H4 (cell line): ENCODE measurements around the gene RPS27L. TPM values are rescaled to one million over a fixed set of nuclear protein-coding genes. Genes with fewer than 3 reads are reported as not detected.

Experiments
- DNase-seq: peaks from one replicate; pipeline ENCODE4 v3.0.0-alpha.2; 2015; ENCODE audit warnings: low spot score
- total RNA-seq: library from RNA; depleted of rRNA; stranded (reverse); fragments of >200 nt; shearing (Covaris generic); gene quantifications from 2 replicates; pipeline ENCODE4 v1.2.3, GENCODE V29; 2014; rRNA removed

Gene RPS27L
- total RNA-seq = 73.3 and 148 TPM in 2 replicates

DNA sequence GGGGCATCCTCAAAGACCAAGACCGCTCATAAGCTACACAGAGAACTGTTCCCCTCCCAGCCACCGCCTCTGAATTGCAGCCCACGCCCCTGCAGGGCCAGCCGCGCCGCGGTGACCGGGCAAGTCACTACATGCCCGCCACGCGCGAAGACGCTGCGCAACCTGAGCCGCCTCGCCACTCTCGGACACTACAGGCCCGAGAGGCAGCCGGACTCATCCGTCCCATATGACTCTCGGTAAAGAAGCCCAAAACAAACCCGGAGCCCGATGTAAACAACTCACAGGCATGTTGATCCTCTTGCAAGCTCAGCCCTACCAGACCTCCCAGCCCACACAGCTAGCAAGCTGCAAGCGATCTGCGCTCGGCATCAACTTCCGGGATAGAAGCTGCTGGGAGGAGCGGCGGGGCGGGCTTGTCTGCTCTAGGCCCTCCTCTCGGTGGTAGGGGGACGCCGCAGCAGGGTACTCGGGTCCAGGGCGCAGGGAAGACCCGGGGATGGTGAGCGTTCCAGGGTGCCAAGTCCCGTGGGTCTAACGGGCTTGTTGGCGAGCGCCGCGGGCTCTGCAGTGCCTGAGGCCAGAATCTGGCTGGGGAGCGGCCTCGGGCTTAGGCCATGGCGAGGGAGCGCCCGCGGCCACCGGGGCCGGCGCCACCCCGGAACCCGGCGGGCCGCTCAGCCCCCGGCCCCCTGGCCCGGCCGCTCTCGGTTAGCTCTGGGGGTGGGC, at the start of gene RPS27L:
TSS of gene RPS27L (minus strand) at position 360 of the 726 bp plus-strand sequence. CDS start at position 288, 72 bp downstream.
- peak; percentile 93 for DNase-seq

DNA sequence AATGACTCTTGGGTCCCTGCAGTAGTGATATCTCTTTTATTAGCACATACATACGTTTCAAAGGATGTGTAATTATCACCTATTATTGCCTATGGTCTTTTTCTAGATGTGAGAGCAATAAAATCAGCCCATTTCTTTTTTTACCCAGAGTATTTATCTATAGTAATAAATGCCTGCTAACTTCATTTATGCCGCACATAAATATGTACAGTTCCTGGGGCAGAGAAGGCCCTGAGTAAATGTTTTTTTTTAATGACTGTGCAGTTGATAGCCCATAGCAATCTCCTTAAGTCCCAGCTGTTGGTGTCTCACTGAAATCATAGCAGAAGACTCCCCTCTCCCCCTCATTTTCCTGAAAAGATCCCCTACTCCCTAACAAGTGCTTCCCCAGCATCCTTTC, 48.8 kb upstream of the RPS27L start:
- DNase-seq = no peak

DNA sequence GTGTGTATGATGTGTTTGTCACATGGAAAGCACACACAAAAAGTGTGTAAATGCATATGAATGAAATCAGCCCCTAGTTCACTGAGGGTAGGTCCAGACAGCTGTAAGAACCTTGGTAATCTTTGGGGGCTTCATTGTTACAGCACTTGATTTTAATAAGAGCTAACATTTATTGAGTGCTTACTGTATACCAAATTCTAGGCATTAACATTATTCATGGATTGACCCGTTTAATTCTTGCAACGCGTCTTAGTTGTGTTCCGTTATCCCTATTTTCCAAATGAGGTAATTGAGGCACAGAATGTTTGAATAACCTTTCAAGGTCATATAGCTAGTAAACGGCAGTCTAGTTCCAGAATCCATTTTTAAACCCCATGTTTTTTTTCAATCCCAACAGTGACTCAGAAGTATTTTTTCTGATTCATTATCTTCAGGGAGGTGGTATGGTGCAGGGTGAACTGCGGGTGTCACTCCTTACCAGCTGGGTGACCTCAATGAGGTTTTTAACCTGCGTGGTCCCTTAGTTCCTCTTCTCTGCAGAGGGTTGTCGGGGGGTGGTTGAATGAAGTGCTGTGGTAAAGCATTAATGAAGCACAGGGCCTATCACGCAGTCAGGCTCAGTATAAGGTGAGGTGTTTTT, 46.3 kb upstream of the RPS27L start:
- DNase-seq = no peak

GRCh38 chr15:63202861-63203260, 45.6 kb upstream of the RPS27L start:
- DNase-seq = no peak

- DNase-seq = no peak
These were observed 43.4 kb upstream of the RPS27L start for GRCh38 chr15:63200464-63201249.

- DNase-seq = peak; percentile 37
These were observed 41.3 kb upstream of the RPS27L start for GRCh38 chr15:63198371-63199250.

- DNase-seq = no peak
These were observed 40.3 kb upstream of the RPS27L start for GRCh38 chr15:63197626-63198025.

DNA sequence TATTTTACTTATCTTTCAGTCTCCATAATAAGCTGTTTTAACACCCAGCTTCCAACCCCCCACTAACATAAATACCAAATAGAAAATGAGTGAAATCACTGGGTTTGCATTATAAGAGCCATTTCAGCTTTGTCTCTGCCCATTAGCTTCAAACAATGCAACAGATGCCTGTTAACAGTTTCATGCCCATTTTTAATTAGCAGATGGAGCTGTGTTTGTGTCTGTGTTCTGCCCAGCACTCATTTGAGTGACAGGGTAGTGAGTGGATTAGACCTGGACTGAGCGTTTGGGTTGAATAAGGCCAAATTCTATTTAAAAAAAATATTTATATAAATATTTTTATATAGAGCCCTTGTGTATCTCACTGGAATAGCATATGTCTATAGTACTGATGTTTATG, 39.6 kb upstream of the RPS27L start:
- DNase-seq = no peak

- DNase-seq = no peak
These were observed 38.3 kb upstream of the RPS27L start for GRCh38 chr15:63195569-63196015.

DNA sequence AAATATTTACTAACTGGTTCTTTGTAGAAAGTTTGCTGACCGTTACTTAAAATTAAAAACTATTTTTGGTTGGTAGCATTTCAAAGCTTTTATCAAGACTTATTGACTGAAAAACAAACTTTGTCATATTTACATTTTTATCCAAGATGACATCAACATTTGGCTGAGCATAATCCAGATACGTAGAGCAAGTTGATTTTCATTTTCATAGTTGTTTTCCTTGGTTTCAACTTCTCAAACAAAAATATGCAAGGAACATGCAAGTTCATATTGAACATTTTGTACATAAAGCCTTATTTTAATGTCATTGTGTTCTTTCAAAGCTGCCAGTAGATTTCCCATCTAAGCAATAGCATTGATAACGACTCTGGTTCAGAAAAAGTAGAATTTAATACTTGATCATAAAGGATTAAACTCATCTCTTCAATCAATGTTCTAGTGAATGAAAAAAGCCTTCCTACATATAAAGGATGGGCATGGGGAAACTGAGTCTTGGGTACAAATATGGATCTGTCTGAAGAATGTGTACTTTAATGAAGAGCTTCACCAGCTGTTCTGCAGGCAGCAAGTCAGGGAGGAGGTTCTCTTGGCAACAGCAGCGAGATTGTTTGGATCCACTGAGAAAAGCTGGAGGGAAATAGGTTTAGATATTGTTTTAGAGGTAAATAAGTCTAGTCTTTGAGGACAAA, 37.7 kb upstream of the RPS27L start:
- DNase-seq = no peak

DNA sequence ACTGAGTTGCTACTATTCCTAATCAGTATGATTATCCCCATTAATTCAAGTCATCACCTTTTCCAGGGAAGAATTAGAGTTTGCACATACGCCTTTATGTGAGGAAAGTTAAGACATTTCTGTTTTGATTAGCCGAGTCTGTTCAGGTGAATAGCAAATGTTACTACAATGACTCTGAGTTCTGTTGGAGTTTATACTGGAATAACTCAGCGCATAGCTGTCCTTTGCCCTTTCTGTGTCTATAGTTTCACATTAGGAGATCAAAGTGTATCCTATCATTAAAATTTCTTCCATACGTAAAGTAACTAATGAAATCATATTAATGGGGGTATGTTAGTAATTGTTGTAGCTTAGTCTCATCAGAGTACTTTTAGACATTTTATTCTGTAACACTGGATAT, 37.0 kb upstream of the RPS27L start:
- DNase-seq = no peak

DNA sequence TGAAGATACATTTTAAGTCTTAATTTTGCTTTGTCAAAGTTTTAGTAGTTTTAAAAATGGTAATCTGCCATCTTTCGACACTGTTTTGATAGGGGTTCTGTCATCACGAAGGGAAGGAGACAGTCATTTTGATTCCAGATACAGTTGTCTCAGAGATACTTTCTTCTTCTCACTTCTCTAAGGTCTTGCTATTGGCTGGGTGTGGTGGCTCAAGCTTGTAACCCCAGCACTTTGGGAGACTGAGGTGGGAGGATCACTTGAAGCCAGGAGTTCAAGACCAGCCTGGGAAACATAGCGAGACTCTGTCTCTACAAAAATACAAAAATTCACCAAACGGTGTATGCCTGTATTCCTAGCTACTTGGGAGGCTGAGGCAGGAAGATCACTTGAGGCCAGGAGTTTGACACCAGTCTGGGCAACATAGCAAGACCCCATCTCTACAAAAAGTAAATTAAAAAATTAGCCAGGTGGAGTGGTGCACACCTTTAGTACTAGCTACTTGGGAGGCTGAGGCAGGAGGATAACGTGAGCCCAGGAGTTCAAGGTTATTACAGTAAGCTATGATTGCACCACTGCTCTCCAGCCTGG, 35.4 kb upstream of the RPS27L start:
- DNase-seq = no peak

DNA sequence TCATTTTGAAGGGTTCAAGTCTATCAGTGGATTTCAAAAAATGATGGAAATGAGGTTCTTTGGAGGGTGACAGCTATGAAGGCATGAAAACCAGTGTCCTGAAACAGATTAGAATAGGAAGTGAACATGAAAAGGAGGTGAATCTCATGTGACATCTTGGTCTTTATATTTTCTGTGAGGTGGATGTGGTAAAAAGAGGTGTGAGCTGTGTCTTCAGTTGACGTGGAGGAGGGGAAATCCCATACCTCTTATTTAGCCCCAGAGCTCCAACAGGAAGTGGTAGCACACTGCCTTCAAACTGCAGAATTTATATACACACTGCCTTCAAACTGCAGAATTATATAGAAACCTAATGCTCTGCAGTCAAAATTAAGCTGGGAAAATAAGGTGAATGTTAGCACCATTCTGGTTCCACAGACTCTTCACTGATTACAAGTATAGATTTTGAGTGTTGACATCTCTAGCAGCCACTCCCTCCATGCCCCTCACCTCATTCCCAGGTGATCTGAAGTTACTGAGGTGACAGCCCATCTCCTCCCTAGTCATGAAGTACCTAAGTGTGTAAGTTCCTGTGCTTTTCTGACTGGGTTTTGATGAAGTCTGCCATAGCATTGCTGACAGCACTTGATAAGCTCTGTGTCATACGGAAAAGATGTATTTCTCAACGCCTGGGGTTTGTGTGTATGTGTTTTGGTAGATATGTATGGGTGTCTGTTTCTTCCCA, 34.8 kb upstream of the RPS27L start:
- DNase-seq = no peak

DNA sequence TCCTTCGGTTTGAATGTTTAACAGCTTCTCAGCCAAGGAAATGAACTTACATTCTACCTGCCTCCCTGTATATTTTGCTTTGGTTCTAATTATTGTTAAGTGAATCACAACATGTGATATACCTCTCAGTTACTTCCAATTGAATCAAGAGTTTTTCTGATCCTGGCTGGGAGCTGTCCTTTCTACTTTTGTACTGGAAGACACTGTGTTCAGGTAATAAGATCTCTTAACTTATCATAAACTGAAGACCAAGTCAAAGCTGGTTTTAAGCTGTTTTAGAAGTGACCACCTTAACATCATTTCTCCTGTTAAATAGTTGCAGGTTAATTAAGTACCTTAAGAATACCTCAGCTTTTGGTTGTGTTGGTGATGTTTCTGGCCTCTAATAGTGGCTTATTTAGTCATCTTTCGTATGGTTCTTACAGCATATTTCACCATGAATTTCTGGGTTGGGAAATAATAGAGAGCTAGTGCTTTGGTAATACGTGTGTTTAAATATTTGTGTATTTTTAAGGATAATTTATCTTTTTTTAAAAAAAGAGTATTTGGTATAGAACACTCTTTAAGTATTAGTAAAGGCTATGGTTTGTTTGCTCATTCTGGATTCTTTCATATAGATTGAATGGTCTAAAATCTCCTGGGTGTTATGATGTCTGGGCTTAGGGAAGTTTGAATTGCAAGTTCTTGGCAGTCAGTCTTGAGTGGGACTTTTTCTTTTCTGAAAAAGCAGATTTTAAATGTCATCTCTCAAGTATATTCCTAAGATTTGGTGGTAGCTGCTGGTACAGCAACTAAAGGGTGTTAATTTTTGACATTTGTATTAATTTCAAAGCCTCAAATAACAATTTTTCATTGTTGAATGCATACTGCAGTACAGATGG, 33.7 kb upstream of the RPS27L start:
- no peak for DNase-seq

DNA sequence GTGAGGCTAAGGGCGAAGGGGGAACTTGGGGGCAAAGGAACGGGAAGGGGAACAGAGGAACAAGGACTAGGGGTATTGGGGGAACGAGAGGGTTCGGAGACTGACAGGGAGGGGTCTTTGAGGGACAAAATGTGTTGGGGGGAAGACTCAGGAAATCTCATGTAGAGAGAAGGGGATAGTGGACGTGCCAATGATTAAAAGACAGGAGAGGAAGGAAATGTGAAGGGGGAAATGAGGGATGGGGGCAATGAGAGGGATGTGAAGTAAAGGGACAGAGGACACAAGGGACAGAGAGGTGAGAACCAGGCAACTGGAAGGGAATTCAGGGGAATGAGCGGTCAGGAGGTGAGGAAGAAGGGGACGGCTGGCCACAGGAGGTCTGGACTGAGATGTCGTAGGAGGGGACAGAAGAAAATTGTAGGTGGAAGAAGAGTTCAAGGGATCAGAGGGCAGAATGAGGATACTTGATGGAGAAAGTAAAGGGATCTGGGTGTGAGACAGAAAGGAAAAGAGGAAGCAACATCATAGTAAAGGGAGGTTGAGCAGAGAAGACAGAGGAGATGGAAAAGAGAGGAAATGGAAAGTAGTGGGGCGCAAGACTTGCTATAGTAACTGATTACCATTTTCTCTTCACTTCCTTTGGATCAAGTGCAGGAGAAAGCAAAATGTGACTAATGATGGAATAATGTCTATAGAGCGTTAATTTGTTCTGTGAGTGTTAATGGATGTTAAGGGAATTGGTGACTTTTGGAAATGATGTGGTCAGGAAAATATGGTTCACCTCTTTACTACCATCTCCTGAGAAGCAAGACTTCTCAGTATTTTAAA, 32.9 kb upstream of the RPS27L start:
- DNase-seq = no peak

- peak; percentile 90 for DNase-seq
These were observed 31.9 kb upstream of the RPS27L start, which contains the start of gene RAB8B for GRCh38 chr15:63188926-63189871. RAB8B (plus strand) TSS chr15:63189606; CDS start chr15:63189625, 19 bp downstream.
